GM23248 (cell line): ENCODE results near the gene ANXA9. TPM values are rescaled to one million over a fixed set of nuclear protein-coding genes. Genes with fewer than 3 reads are reported as not detected.

ENCODE experiments used
- DNase-seq: peaks from one replicate; pipeline ENCODE4 v3.0.0-alpha.2; 2015
- H2AFZ ChIP-seq: fragments of 200-600 bp; sonication (generic); 2 replicates; pipeline ENCODE4 v1.6.1; 2016; ENCODE audit warnings: antibody characterized with exemption
- H3F3A ChIP-seq: fragments of 200-600 bp; sonication (generic); 2 replicates; pipeline ENCODE4 v1.6.1; 2016; ENCODE audit warnings: mild to moderate bottlenecking, antibody characterized with exemption, mixed run types; ENCODE audit not compliant: insufficient read depth
- H3K27ac ChIP-seq: fragments of 200-600 bp; sonication (generic); 2 replicates; pipeline ENCODE4 v1.5.1; 2016; ENCODE audit warnings: mild to moderate bottlenecking
- H3K27me3 ChIP-seq: fragments of 200-600 bp; sonication (generic); replicated peaks from 2 replicates; pipeline ENCODE4 v1.6.1; 2016; ENCODE audit warnings: mild to moderate bottlenecking; ENCODE audit not compliant: insufficient read depth
- H3K36me3 ChIP-seq: fragments of 200-600 bp; sonication (generic); 2 replicates; pipeline ENCODE4 v1.6.1; 2016; ENCODE audit warnings: low read depth, mild to moderate bottlenecking
- H3K4me1 ChIP-seq: fragments of 200-600 bp; sonication (generic); 2 replicates; pipeline ENCODE4 v1.6.1; 2016; ENCODE audit warnings: mild to moderate bottlenecking; ENCODE audit not compliant: insufficient read depth
- H3K4me2 ChIP-seq: fragments of 200-600 bp; sonication (generic); one replicate; pipeline ENCODE4 v1.6.1; 2016; ENCODE audit warnings: mild to moderate bottlenecking; ENCODE audit not compliant: unreplicated experiment
- H3K4me3 ChIP-seq: fragments of 200-600 bp; sonication (generic); 2 replicates; pipeline ENCODE4 v1.5.1; 2016; ENCODE audit warnings: mild to moderate bottlenecking
- H3K79me2 ChIP-seq: fragments of 200-600 bp; sonication (generic); 2 replicates; pipeline ENCODE4 v1.6.1; 2016; ENCODE audit warnings: mild to moderate bottlenecking; ENCODE audit not compliant: insufficient read depth
- H3K9ac ChIP-seq: fragments of 200-600 bp; sonication (generic); 2 replicates; pipeline ENCODE4 v1.6.1; 2016; ENCODE audit warnings: mild to moderate bottlenecking
- H3K9me2 ChIP-seq: fragments of 200-600 bp; sonication (generic); 2 replicates; pipeline ENCODE4 v1.6.1; 2016; ENCODE audit warnings: mixed run types, mild to moderate bottlenecking, moderate library complexity; ENCODE audit not compliant: insufficient read depth
- H3K9me3 ChIP-seq: fragments of 200-600 bp; sonication (generic); one replicate; pipeline ENCODE4 v1.6.1; 2017; ENCODE audit warnings: low read depth
- H4K20me1 ChIP-seq: fragments of 200-600 bp; sonication (generic); 2 replicates; pipeline ENCODE4 v1.6.0; 2016; ENCODE audit not compliant: insufficient read depth
- EZH2 ChIP-seq: fragments of 200-600 bp; sonication (generic); IDR thresholded peaks from 2 replicates; pipeline ENCODE4 v1.6.1; 2018; ENCODE audit warnings: antibody characterized with exemption, mild to moderate bottlenecking; ENCODE audit not compliant: insufficient read depth, poor library complexity, severe bottlenecking
- EZH2phosphoT487 ChIP-seq: fragments of 200-600 bp; sonication (generic); IDR thresholded peaks from 2 replicates; pipeline ENCODE4 v1.6.1; 2018; ENCODE audit warnings: antibody characterized with exemption, moderate library complexity, mild to moderate bottlenecking, low read depth; ENCODE audit not compliant: insufficient read depth
- WGBS, 2 experiments: methylation state at CpG; one replicate each; pipeline ENCODE4 v1.1.6; 2015 to 2017; ENCODE audit warnings: low lambda C conversion rate in 2 of 2, low coverage in 1 of 2; ENCODE audit errors: missing lambda C conversion rate in 2 of 2; 5-methylcytosine and 5-hydroxymethylcytosine counted together
- in situ Hi-C: fragments of 300-500 bp; cut with MboI; formaldehyde crosslinking; loops from 2 replicates; pipeline ENCODE4 v1.15.0; 2020
- polyA plus RNA-seq: library from polyadenylated mRNA; unstranded; fragments of >200 nt; fragmentation: Nextera tagmentation; extraction: Ambion mirVana; gene quantifications from 2 replicates; pipeline ENCODE4 v1.2.1, GENCODE V29; 2016
- total RNA-seq: library from RNA; depleted of rRNA; stranded (reverse); fragments of >200 nt; shearing (Covaris generic); gene quantifications from 2 replicates; pipeline ENCODE4 v1.2.3, GENCODE V29; 2014

The ANXA9 gene
- total and polyA plus RNA-seq, 2 experiments from 2014 or later = 0.26 TPM; not detected in 1

GRCh38 chr1:150987924-150988323 is 5.8 kb downstream of the ANXA9 start:
- no peaks in the 10 kb centered on the region for H3K9me2 ChIP-seq
- 77 to 81% methylated on average over 7 of the region's 7 CpGs for WGBS, 2 experiments
- DNase-seq = no peak
- H3K4me3 ChIP-seq = no peak overlapping the region
- in situ Hi-C loops = no loop called here
- TF ChIP-seq EZH2 = no peak
- TF ChIP-seq EZH2phosphoT487 = no peak
- no peaks in the 10 kb centered on the region for H3F3A ChIP-seq
- H3K4me2 ChIP-seq = no peak overlapping the region
- H3K79me2 ChIP-seq = no peaks in the 10 kb centered on the region
- no peaks in the 10 kb centered on the region for H3K36me3 ChIP-seq
- H3K4me1 ChIP-seq = no peaks in the 10 kb centered on the region
- no peaks in the 10 kb centered on the region for H4K20me1 ChIP-seq
- H3K9me3 ChIP-seq = no peaks in the 10 kb centered on the region
- no peak overlapping the region for H3K27ac ChIP-seq
- no peak overlapping the region for H3K9ac ChIP-seq
- H2AFZ ChIP-seq = no peak overlapping the region
- no peaks in the 10 kb centered on the region for H3K27me3 ChIP-seq

GRCh38 chr1:150992626-150993025 is 10.5 kb downstream of the ANXA9 start:
- Histone ChIP-seq H3K4me3 (no peak overlapping the region), H3K9me3 (no peaks in the 10 kb centered on the region), H3K27ac (no peak overlapping the region), H3K4me1 (peaks cover 8% of the 10 kb centered on the region; the same call in 1 of the 2 replicates), H3K9ac (no peak overlapping the region), H3K36me3 (no peaks in the 10 kb centered on the region), H2AFZ (no peak overlapping the region), H3K79me2 (no peaks in the 10 kb centered on the region), H3K27me3 (no peaks in the 10 kb centered on the region), H3K9me2 (no peaks in the 10 kb centered on the region), H4K20me1 (no peaks in the 10 kb centered on the region), H3F3A (no peaks in the 10 kb centered on the region), H3K4me2 (no peak overlapping the region)
- 77% methylated on average over 4 of the region's 4 CpGs for WGBS, 2 experiments
- in situ Hi-C loops = no loop called here
- DNase-seq = no peak
- TF ChIP-seq EZH2phosphoT487 = no peak

- Histone ChIP-seq H3K9me3 (no peaks in the 10 kb centered on the region), H2AFZ (no peak overlapping the region), H3K9me2 (no peaks in the 10 kb centered on the region), H3K4me3 (no peak overlapping the region), H3K4me1 (peaks cover 9% of the 10 kb centered on the region), H3F3A (no peaks in the 10 kb centered on the region), H3K36me3 (no peaks in the 10 kb centered on the region), H3K4me2 (no peak overlapping the region), H3K27ac (no peak overlapping the region), H3K9ac (no peak overlapping the region), H4K20me1 (no peaks in the 10 kb centered on the region), H3K79me2 (no peaks in the 10 kb centered on the region), H3K27me3 (no peaks in the 10 kb centered on the region)
- DNase-seq = no peak
- no peak for TF ChIP-seq EZH2phosphoT487
- TF ChIP-seq EZH2 = no peak
- in situ Hi-C loops = no loop called here
- WGBS, 2 experiments = 79 to 81% methylated on average over 3 of the region's 3 CpGs
Observed at GRCh38 chr1:150994248-150994647, 12.2 kb downstream of the ANXA9 start.

- WGBS, 2 experiments = 7% methylated on average over 4 of the region's 4 CpGs
- Histone ChIP-seq H3K27ac (no peak overlapping the region), H3K4me1 (peaks cover 14% of the 10 kb centered on the region), H3F3A (no peaks in the 10 kb centered on the region), H3K4me2 (peak overlapping the region; percentile 60), H3K4me3 (peak overlapping the region; percentile 45), H3K9ac (peak overlapping the region; percentile 41; the same call in 1 of the 2 replicates), H2AFZ (peak overlapping the region; percentile 77), H3K79me2 (no peaks in the 10 kb centered on the region), H4K20me1 (no peaks in the 10 kb centered on the region), H3K9me2 (no peaks in the 10 kb centered on the region), H3K9me3 (no peaks in the 10 kb centered on the region), H3K27me3 (no peaks in the 10 kb centered on the region), H3K36me3 (no peaks in the 10 kb centered on the region)
- in situ Hi-C loops = no loop called here
- TF ChIP-seq EZH2phosphoT487 = no peak
- no peak for TF ChIP-seq EZH2
- no peak for DNase-seq
Observed at GRCh38 chr1:150995460-150995859, 13.4 kb downstream of the ANXA9 start.

- Histone ChIP-seq H4K20me1 (no peaks in the 10 kb centered on the region), H3F3A (no peaks in the 10 kb centered on the region), H3K79me2 (no peaks in the 10 kb centered on the region), H3K4me1 (peaks cover 14% of the 10 kb centered on the region), H3K27me3 (no peaks in the 10 kb centered on the region), H2AFZ (peak overlapping the region; percentile 77), H3K9me2 (no peaks in the 10 kb centered on the region), H3K27ac (no peak overlapping the region), H3K9ac (peak overlapping the region; percentile 41; the same call in 1 of the 2 replicates), H3K9me3 (no peaks in the 10 kb centered on the region), H3K36me3 (no peaks in the 10 kb centered on the region), H3K4me3 (peak overlapping the region; percentile 45), H3K4me2 (peak overlapping the region; percentile 60)
- DNase-seq = peak; percentile 61
- TF ChIP-seq EZH2phosphoT487 (no peak), EZH2 (no peak)
- in situ Hi-C loops = no loop called here
- WGBS, 2 experiments = 10 to 11% methylated on average over 9 of the region's 9 CpGs
Observed at GRCh38 chr1:150995896-150996295, 13.8 kb downstream of the ANXA9 start.
